ENCODE data around the gene TCEAL2.

Gene TCEAL2

GRCh38 chrX:102154218-102154860, 28.9 kb downstream of the TCEAL2 start:
- Mint-ChIP-seq H3K27me3 (no peaks in the 10 kb centered on the region), H3K9me3 (no peaks in the 10 kb centered on the region), H3K27ac (ENCODE audit: low read depth) (peak overlapping the region; percentile 96), H3K4me3 (peak overlapping the region; percentile 96), H3K36me3 (ENCODE audit: insufficient read depth) (peaks cover 4% of the 10 kb centered on the region), H3K4me1 (peaks cover 21% of the 10 kb centered on the region)
- no peak for DNase-seq (ENCODE audit: low spot score in 2 of 2)
- no peak for ATAC-seq (replicated peaks; ENCODE audit: extremely low read depth, poor library complexity, severe bottlenecking)

GRCh38 chrX:102154900-102155805, 29.7 kb downstream of the TCEAL2 start:
- DNase-seq (ENCODE audit: low spot score in 2 of 2) (peak in 1 of 2 donors; percentile 15), ATAC-seq (replicated peaks; ENCODE audit: extremely low read depth, poor library complexity, severe bottlenecking) (peak; percentile 45)
- H3K36me3 Mint-ChIP-seq (ENCODE audit: insufficient read depth): peaks cover 4% of the 10 kb centered on the region
- H3K27ac Mint-ChIP-seq (ENCODE audit: low read depth): peak overlapping the region; percentile 96
- peak overlapping the region; percentile 96 for H3K4me3 Mint-ChIP-seq
- no peaks in the 10 kb centered on the region for H3K27me3 Mint-ChIP-seq
- peaks cover 21% of the 10 kb centered on the region for H3K4me1 Mint-ChIP-seq
- H3K9me3 Mint-ChIP-seq: no peaks in the 10 kb centered on the region

- Mint-ChIP-seq H3K4me3 (peak within 1 kb of the TSS; percentile 96), H3K36me3 (ENCODE audit: insufficient read depth) (peaks cover 4% of the 10 kb centered on the region), H3K27ac (ENCODE audit: low read depth) (peak within 1 kb of the TSS; percentile 96), H3K9me3 (no peaks in the 10 kb centered on the region), H3K27me3 (no peaks in the 10 kb centered on the region), H3K4me1 (peaks cover 21% of the 10 kb centered on the region)
- DNase-seq (ENCODE audit: low spot score in 2 of 2) (peak in 1 of 2 donors; percentile 39), ATAC-seq (replicated peaks; ENCODE audit: extremely low read depth, poor library complexity, severe bottlenecking) (peak; percentile 92)
Measured at GRCh38 chrX:102155806-102156179, 30.3 kb downstream of the TCEAL2 start, which contains the start of gene BEX5. Gene BEX5, minus strand, starts transcription at chrX:102155977. Its CDS starts 1,712 bp downstream, at chrX:102154265.

All from central memory CD8-positive, alpha-beta T cell (primary cell).